Body of pancreas (tissue), 4 donors: Measurements from ENCODE around the gene WDR73. TPM values are rescaled to one million over a fixed set of nuclear protein-coding genes. Genes with fewer than 3 reads are reported as not detected.

Experiments used
- ATAC-seq: fragments of 150-250 bp; one replicate; pipeline ENCODE4 v1.9.1; 2016
- DNase-seq, 4 donors: peaks; one replicate each; pipeline ENCODE4 v3.0.0-alpha.2; 2019
- H3K27ac ChIP-seq, 4 donors: fragments of 200-600 bp; sonication (generic); 1 replicate in 3 of 4; 2 replicates in 1 of 4; pipeline versions ENCODE4 v1.5.1 to v1.6.1; 2016 to 2019; ENCODE audit warnings: mild to moderate bottlenecking in 1 of 4, mixed read lengths in 1 of 4, moderate library complexity in 1 of 4
- H3K27me3 ChIP-seq, 2 donors: fragments of 200-600 bp; sonication (generic); one replicate each; pipeline ENCODE4 v1.6.0; 2016; ENCODE audit warnings: mild to moderate bottlenecking in 1 of 2
- H3K36me3 ChIP-seq, 2 donors: fragments of 200-600 bp; sonication (generic); replicated peaks in 1 of 2; 2 replicates each; pipeline ENCODE4 v1.5.1; 2016; ENCODE audit warnings: low read depth in 2 of 2; ENCODE audit not compliant: insufficient read depth in 1 of 2
- H3K4me1 ChIP-seq: fragments of 200-600 bp; sonication (generic); one replicate; pipeline ENCODE4 v1.6.0; 2016
- H3K4me3 ChIP-seq, 2 donors: fragments of 200-600 bp; sonication (generic); 1 replicate in 1 of 2; 2 replicates in 1 of 2; pipeline ENCODE4 v1.5.1; 2016 to 2019
- H3K9me3 ChIP-seq, 3 donors: fragments of 200-600 bp; sonication (generic); 1 replicate in 2 of 3; 2 replicates in 1 of 3; pipeline ENCODE4 v1.5.1; 2016
- POLR2A ChIP-seq, 3 donors: fragments of 450-650 bp; IDR thresholded peaks; one replicate each; pipeline ENCODE4 v1.6.1; 2016; ENCODE audit warnings: antibody characterized with exemption in 3 of 3, mild to moderate bottlenecking in 2 of 3
- WGBS, 2 donors: methylation state at CpG; one replicate each; pipeline ENCODE4 v1.1.5; 2017; 5-methylcytosine and 5-hydroxymethylcytosine counted together
- intact Hi-C: fragments of 100-400 bp; cut with DNase I; formaldehyde crosslinking; loops from one replicate; pipeline ENCODE4 v1.15.1; 2023
- total RNA-seq, 2 donors: library from RNA; depleted of rRNA; stranded (reverse); fragments of >200 nt; gene quantifications; one replicate each; pipeline ENCODE4 v1.1.0, GENCODE V29; 2016
- TF ChIP-seq, protein P1 (sequence below), 7 experiments: fragments of 450-650 bp in 4 of 7; fragments of 200-600 bp in 3 of 7; sonication (generic) in 3 of 7; IDR thresholded peaks; one replicate each; pipeline ENCODE4 v1.5.1; 2016 to 2019; ENCODE audit warnings: antibody characterized with exemption in 7 of 7

Gene WDR73
- total RNA-seq, 2 donors from 2014 or later, result 21.1 to 25.4 TPM

DNA sequence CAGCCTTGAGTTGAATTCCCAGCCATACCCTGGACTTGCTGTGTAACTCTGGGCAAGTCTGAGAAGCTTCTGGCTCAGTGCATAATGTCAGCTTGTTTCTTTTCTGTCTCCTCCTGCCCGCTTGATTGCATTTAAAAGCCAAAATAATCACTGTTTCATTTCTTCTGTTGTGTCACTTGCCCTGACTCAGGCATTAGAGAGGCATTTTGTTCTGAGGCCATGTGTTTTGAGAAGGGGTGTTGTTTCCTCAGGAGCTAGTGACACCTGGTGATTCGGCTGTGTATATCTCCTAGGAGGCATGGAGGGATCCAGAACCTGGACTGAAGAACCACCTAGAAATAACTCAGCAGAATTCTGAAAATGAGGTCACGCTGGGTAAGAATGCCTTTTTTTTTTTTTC is 16.0 kb downstream of the WDR73 start:
- H3K27ac ChIP-seq, result no peak overlapping the region
- TF ChIP-seq POLR2A (IDR thresholded peaks at IDR 0.05), result no peak
- TF ChIP-seq, protein P1, sequence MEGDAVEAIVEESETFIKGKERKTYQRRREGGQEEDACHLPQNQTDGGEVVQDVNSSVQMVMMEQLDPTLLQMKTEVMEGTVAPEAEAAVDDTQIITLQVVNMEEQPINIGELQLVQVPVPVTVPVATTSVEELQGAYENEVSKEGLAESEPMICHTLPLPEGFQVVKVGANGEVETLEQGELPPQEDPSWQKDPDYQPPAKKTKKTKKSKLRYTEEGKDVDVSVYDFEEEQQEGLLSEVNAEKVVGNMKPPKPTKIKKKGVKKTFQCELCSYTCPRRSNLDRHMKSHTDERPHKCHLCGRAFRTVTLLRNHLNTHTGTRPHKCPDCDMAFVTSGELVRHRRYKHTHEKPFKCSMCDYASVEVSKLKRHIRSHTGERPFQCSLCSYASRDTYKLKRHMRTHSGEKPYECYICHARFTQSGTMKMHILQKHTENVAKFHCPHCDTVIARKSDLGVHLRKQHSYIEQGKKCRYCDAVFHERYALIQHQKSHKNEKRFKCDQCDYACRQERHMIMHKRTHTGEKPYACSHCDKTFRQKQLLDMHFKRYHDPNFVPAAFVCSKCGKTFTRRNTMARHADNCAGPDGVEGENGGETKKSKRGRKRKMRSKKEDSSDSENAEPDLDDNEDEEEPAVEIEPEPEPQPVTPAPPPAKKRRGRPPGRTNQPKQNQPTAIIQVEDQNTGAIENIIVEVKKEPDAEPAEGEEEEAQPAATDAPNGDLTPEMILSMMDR (IDR thresholded peaks at IDR 0.05), result peak in 4 of 7 experiments; percentile 31 to 42 (median 37)
- WGBS, 2 donors, result 51 to 61% methylated on average over 3 of the region's 3 CpGs
- H3K9me3 ChIP-seq, result no peaks in the 10 kb centered on the region
- no peak for ATAC-seq
- intact Hi-C loops, result no loop called here
- no peaks in the 10 kb centered on the region for H3K27me3 ChIP-seq
- DNase-seq, result peak in 3 of 4 donors; percentile 25 to 42 (median 33)
- peaks cover 25% of the 10 kb centered on the region for H3K4me1 ChIP-seq
- no peak overlapping the region for H3K4me3 ChIP-seq
- peaks cover 7 to 18% of the 10 kb centered on the region in 2 donors for H3K36me3 ChIP-seq

DNA sequence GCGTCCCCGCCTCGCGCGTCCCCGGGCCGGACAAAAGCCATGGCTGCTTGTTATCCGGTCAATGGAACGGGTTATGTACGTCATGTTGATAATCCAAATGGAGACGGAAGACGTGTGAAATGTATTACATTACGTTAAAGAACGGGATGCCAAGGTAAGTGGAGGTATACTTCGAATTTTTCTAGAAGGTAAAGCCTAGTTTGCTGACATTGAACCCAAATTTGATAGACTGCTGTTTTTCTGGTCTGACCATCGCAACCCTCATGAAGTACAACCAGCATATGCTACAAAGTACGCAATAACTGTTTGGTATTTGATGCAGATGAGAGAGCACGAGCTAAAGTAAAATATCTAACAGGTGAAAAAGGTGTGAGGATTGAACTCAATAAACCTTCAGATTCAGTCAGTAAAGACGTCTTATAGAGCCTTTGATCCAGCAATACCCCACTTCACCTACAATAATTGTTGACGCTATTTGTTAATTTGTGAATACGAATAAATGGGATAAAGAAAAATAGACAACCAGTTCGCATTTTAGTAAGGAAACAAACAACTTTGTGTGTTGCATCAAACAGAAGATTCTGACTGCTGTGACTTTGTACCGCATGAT is 19.8 kb downstream of the WDR73 start:
- Histone ChIP-seq H3K36me3 (no peaks in the 10 kb centered on the region), H3K9me3 (no peaks in the 10 kb centered on the region), H3K4me3 (peak overlapping the region in 1 of 2 donors; percentile 40), H3K27ac (peak overlapping the region; percentile 77 to 95 (median 92)), H3K4me1 (peaks cover 47% of the 10 kb centered on the region), H3K27me3 (no peaks in the 10 kb centered on the region)
- DNase-seq (no peak), ATAC-seq (no peak)
- intact Hi-C loops, result no loop called here
- 9% methylated on average over 23 of the region's 23 CpGs for WGBS, 2 donors
- no peak for TF ChIP-seq POLR2A (IDR thresholded peaks at IDR 0.05)
- TF ChIP-seq, protein P1 (IDR thresholded peaks at IDR 0.05), result peak in 1 of 7 experiments; percentile 12

DNA sequence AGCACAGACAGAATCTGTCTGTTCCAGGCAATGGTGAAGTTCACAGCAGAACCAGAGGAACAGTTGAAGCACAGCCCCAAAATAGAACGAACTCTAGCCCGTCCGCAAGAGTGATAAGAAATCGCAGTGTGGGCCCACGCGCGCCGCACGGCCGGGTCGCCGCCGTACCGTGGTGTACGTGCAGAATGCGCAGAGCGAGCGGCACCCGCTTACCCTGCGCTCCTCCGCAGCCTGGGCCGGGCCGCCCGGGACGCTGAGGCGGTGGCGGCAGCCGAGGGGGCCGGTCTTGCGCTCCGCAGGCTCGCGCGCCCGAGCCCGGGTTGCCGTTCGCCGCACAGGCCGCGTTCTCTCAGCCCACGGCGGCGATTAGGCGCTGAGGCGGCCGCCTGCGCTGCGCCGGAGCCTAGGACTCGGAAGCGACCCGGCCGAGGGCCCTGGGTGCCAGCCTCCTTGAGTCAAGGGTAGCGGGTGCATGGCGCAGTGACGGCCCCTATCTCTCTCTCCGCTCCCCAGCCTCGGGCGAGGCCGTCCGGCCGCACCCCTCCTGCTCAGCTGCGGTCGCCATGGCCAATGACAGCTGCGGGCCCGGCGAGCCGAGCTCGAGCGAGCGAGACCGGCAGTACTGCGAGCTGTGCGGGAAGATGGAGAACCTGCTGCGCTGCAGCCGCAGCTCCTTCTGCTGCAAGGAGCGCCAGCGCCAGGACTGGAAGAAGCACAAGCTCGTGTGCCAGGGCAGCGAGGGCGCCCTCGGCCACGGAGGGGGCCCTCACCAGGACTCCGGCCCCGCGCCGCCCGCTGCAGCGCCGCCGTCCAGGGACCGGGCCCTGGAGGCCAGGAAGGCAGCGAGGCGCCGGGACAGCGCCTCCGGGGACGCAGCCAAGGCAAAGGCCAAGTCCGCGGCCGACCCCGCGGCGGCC is 20.5 kb downstream of the WDR73 start:
- whole genome bisulfite sequencing, 2 donors, result 0% methylated on average over 3 to 102 of the region's 105 CpGs
- intact Hi-C loops, result no loop called here
- Histone ChIP-seq H3K4me3 (peak overlapping the region; percentile 40 to 42), H3K36me3 (no peaks in the 10 kb centered on the region), H3K27me3 (no peaks in the 10 kb centered on the region), H3K4me1 (peaks cover 47% of the 10 kb centered on the region), H3K9me3 (no peaks in the 10 kb centered on the region), H3K27ac (peak overlapping the region; percentile 77 to 95 (median 92))
- ATAC-seq (peak; percentile 62), DNase-seq (peak; percentile 68 to 79 (median 74))
- peak; percentile 62 to 77 (median 76) for TF ChIP-seq POLR2A (IDR thresholded peaks at IDR 0.05)
- TF ChIP-seq, protein P1 (IDR thresholded peaks at IDR 0.05), result no peak

DNA sequence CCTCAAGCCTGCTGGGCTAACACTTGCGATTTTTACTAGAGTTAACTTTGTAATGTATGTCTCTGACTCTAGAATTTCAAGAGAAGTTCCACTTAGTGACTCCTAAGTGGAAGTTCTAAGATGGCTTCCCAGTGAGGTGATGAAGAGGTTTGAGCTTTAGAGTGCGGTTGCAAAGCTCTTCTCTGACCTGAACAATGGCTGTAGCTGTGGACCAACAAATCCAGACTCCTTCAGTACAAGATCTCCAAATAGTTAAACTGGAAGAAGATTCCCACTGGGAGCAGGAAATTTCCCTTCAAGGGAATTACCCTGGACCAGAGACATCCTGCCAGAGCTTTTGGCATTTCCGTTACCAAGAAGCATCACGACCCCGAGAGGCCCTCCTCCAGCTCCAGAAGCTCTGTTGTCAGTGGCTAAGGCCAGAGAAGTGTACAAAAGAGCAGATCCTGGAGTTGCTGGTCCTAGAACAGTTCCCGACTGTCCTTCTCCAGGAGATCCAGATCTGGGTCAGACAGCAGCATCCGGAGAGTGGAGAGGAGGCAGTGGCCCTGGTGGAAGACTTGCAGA is 22.3 kb downstream of the WDR73 start:
- no peak for DNase-seq
- WGBS, 2 donors, result 36 to 38% methylated on average over 7 of the region's 7 CpGs
- Histone ChIP-seq H3K4me1 (peaks cover 47% of the 10 kb centered on the region), H3K4me3 (peak overlapping the region in 1 of 2 donors; percentile 66), H3K27me3 (no peaks in the 10 kb centered on the region), H3K27ac (peak overlapping the region; percentile 68 to 95 (median 74)), H3K36me3 (no peaks in the 10 kb centered on the region), H3K9me3 (no peaks in the 10 kb centered on the region)
- TF ChIP-seq, protein P1 (IDR thresholded peaks at IDR 0.05), result no peak
- TF ChIP-seq POLR2A (IDR thresholded peaks at IDR 0.05), result no peak
- no peak for ATAC-seq
- intact Hi-C loops, result no loop called here
